ENCODE data around the gene PNPT1. TPM values are rescaled to one million over a fixed set of nuclear protein-coding genes. Genes with fewer than 3 reads are reported as not detected.

PNPT1 gene
- total RNA-seq, 2 experiments from 2014 or later = 78.0 to 79.9 TPM

DNA sequence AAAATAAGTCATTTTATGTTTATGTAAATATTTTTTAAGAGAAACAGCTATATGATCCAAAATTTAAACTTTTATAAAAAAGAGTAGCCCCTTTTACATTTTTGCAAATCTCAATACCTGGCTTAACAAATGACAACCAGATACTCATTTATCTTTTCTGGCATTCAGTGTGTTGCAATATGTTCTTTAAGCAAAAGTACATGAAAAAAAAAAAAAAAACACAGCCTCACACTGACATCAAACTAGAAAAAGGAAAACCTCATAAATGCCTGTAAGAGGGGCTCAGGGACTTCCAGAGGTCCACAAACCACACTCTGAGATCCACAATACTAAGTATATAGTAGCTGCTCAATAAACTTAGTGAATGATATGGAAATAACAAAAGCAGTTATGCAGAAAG, 98.1 kb downstream of the PNPT1 start:
- H3K9me3 Mint-ChIP-seq = no peaks in the 10 kb centered on the region
- no peaks in the 10 kb centered on the region for H3K27me3 Mint-ChIP-seq
- DNase-seq = no peak
- peaks cover 26% of the 10 kb centered on the region for H3K4me1 Mint-ChIP-seq
- peaks cover 44% of the 10 kb centered on the region for H3K36me3 Mint-ChIP-seq
- no peak overlapping the region for H3K4me3 Mint-ChIP-seq
- H3K27ac Mint-ChIP-seq = no peak overlapping the region

- Mint-ChIP-seq H3K4me3 (no peak overlapping the region), H3K27ac (no peak overlapping the region), H3K27me3 (no peaks in the 10 kb centered on the region), H3K4me1 (peaks cover 20% of the 10 kb centered on the region), H3K9me3 (no peaks in the 10 kb centered on the region), H3K36me3 (peaks cover 22% of the 10 kb centered on the region)
- DNase-seq = no peak
These were observed 101.5 kb downstream of the PNPT1 start for GRCh38 chr2:55592130-55592529.

DNA sequence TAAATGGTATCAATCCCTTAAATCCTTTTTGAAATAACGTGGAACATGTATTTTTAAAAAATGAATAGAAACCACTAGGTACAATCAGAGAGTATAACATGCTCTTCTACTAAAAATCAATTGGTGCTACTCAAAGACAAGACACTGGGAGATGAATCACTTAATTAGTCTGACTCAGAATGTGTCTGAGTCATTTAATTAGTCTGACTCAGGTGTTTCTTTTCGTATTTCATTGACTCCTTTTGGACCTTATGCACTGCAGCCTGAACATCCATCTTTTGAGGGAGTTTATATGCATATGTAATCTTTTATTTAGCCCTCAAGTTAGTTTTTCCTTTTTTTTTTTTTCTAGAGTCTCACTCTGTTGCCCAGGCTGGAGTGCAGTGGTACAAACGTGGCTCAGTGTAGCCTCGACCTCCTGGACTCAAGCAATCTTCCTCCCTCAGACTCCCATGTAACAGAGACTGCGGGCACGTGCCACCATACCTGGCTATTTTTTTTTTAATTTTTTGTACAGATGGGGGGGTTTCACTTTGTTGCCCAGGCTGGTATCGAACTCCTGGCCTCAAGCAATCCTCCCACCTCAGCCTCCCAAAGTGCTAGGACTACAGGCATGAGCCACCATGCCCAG, 102.7 kb downstream of the PNPT1 start:
- peaks cover 18% of the 10 kb centered on the region for H3K36me3 Mint-ChIP-seq
- no peak overlapping the region for H3K4me3 Mint-ChIP-seq
- H3K9me3 Mint-ChIP-seq = no peaks in the 10 kb centered on the region
- H3K27ac Mint-ChIP-seq = peak overlapping the region; percentile 66
- DNase-seq = no peak
- no peaks in the 10 kb centered on the region for H3K27me3 Mint-ChIP-seq
- peaks cover 22% of the 10 kb centered on the region for H3K4me1 Mint-ChIP-seq

DNA sequence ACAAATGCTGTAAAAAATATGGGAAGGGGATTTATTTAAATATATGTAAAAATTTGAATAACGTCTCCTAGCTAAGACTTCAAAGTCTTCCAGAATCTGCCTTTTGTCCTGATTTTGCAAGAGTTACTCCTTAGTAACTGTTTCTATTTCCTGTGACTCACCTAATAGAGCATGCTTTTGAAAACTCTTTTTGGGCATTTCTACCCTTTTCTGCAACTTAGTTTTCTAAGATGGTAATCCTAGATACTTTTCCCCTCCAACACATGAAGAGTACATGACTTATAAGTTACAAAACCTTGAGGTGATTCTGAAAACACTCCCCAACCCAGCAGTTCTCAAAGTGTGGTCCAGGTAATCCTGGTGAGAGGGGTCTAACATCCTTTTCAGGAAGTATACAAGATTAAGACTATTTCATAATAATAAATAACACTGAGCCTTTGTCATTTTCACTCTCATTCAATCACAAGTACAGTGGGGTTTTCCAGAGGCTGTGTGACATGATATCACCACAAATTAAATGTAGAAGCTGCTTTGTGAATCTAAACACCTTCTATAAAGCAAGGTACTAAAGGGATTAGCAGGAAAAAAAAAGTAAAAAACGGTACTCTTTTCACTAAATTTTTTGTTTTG, 108.1 kb downstream of the PNPT1 start:
- no peak for DNase-seq
- H3K4me3 Mint-ChIP-seq = no peak overlapping the region
- H3K27ac Mint-ChIP-seq = peak overlapping the region; percentile 17
- no peaks in the 10 kb centered on the region for H3K27me3 Mint-ChIP-seq
- peaks cover 29% of the 10 kb centered on the region for H3K4me1 Mint-ChIP-seq
- H3K9me3 Mint-ChIP-seq = no peaks in the 10 kb centered on the region
- H3K36me3 Mint-ChIP-seq = peaks cover 15% of the 10 kb centered on the region

Other genes with a start within 250 kb of the PNPT1 start
- gene CFAP36, start 174.1 kb downstream of the PNPT1 start, total RNA-seq = 10 to 100 TPM; 24.2 to 25.4 TPM
- 10 to 100 TPM; 82.6 to 84.0 TPM for gene PPP4R3B, start 76.2 kb downstream of the PNPT1 start, total RNA-seq
- not detected for gene EFEMP1, start 229.9 kb upstream of the PNPT1 start, total RNA-seq

Measured in activated naive CD8-positive, alpha-beta T cell treated with anti-CD3 and anti-CD28 coated beads for 36 hours (primary cell).